ENCODE results near the gene COL8A2. TPM values are rescaled to one million over a fixed set of nuclear protein-coding genes. Genes with fewer than 3 reads are reported as not detected.

The COL8A2 gene
- total RNA-seq, 1 donor from 2014 or later: 1.2 TPM

DNA sequence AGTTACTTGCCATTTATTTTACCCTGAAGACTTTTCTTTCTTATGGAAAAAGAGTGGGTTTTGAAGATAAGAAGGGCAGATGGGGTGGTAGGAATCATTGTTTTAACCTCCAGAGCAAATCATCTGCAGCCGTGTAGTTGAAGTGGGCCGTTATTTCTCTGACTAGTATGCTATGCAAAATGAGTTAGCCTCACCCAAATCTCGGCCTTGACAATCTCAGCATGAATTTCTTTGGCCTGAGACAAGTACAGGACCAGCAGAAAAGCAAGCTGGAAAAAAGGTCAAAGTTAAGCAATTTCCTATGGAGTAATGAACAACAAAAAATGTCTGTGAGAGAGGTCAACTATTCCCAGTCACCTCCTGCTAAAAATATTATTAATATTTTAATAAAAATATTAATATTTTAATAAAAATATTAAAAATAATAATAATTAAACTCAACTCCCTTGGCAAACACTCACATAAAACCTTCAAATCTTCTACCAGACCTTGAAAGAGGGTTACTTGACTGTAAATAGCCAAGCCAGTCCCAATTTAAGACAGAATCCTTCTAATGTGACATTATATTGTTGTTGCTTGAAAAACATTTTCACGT lies 47.9 kb downstream of the COL8A2 start:
- Histone ChIP-seq H3K4me3 (no peak overlapping the region), H3K4me1 (no peaks in the 10 kb centered on the region), H3K36me3 (no peaks in the 10 kb centered on the region), H3K27ac (replicated peaks) (no peak overlapping the region), H3K27me3 (ENCODE audit: low read depth) (no peaks in the 10 kb centered on the region), H3K9me3 (replicated peaks) (no peaks in the 10 kb centered on the region)
- DNase-seq: no peak
- TF ChIP-seq, protein P1, sequence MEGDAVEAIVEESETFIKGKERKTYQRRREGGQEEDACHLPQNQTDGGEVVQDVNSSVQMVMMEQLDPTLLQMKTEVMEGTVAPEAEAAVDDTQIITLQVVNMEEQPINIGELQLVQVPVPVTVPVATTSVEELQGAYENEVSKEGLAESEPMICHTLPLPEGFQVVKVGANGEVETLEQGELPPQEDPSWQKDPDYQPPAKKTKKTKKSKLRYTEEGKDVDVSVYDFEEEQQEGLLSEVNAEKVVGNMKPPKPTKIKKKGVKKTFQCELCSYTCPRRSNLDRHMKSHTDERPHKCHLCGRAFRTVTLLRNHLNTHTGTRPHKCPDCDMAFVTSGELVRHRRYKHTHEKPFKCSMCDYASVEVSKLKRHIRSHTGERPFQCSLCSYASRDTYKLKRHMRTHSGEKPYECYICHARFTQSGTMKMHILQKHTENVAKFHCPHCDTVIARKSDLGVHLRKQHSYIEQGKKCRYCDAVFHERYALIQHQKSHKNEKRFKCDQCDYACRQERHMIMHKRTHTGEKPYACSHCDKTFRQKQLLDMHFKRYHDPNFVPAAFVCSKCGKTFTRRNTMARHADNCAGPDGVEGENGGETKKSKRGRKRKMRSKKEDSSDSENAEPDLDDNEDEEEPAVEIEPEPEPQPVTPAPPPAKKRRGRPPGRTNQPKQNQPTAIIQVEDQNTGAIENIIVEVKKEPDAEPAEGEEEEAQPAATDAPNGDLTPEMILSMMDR (IDR thresholded peaks at IDR 0.05; ENCODE audit: borderline replicate concordance): no peak
- intact Hi-C loops (cut with micrococcal nuclease): no loop called here

DNA sequence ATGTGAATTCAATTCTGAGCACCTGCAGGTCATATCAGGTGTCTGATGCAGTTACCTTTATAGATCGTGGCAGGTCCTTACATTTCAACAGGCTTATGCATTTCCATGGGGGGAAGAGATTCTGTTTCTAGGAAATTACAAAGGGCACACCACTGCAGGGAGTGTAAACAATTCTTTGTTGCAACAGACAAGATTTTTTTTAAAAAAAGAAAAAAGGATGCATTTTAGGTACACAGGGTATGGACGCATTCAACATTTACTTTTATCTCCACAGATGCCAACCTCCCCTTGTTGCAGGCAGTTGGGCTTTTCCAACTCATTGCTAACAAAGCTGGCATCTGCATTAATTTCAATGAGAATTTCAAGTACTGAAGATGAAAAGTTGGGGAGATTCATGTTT lies 54.7 kb downstream of the COL8A2 start:
- intact Hi-C loops (cut with micrococcal nuclease): no loop called here

DNA sequence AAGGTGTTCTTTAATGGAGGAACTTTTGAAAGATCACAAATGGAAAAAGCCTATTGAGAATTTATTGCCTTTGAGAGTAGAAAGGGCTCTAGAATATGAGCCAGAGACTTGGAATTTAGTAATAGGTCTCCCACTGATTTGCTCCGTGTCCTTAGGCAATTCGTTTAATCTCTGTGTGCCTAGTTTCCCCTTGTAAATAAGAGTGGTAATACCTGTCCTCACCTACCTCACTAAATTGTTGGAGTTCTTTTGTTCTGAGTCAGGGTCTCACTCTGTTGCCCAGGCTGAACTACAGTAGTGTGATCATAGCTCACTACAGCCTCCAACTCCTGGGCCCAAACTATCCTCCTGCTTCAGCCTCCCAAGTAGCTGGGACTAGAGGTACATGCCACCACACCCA lies 56.2 kb downstream of the COL8A2 start:
- no peaks in the 10 kb centered on the region for H3K27me3 ChIP-seq (ENCODE audit: low read depth)
- no peaks in the 10 kb centered on the region for H3K36me3 ChIP-seq
- no peak overlapping the region for H3K4me3 ChIP-seq
- DNase-seq: no peak
- intact Hi-C loops (cut with micrococcal nuclease): no loop called here
- H3K9me3 ChIP-seq (replicated peaks): no peaks in the 10 kb centered on the region
- H3K4me1 ChIP-seq: no peaks in the 10 kb centered on the region
- H3K27ac ChIP-seq (replicated peaks): no peak overlapping the region
- TF ChIP-seq, protein P1 (IDR thresholded peaks at IDR 0.05; ENCODE audit: borderline replicate concordance): no peak

More for the DNA sequence above, 54.7 kb downstream of the COL8A2 start:
- Histone ChIP-seq H3K9me3 (replicated peaks) (no peaks in the 10 kb centered on the region), H3K4me3 (no peak overlapping the region), H3K4me1 (no peaks in the 10 kb centered on the region), H3K27ac (replicated peaks) (no peak overlapping the region), H3K27me3 (ENCODE audit: low read depth) (no peaks in the 10 kb centered on the region), H3K36me3 (no peaks in the 10 kb centered on the region)
- TF ChIP-seq, protein P1 (IDR thresholded peaks at IDR 0.05; ENCODE audit: borderline replicate concordance): no peak
- DNase-seq: no peak

DNA sequence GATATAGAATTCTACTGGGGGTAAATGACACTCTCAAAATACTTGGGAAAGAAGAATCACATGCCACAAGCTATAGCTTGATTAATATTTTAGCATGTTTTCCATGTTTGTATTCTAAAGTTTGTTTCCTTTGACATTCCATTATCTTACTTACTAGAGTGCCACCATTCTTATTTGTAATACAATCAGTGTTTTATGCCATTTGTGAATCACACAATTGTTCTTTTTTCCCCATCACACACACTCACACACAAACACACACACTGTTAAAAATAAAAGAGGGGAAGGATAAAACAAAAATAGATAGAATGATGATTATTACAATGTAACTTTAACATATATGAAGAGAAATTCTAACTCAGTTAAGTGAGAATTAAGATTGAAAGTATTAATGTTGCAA lies 57.2 kb downstream of the COL8A2 start:
- Histone ChIP-seq H3K4me1 (no peaks in the 10 kb centered on the region), H3K9me3 (replicated peaks) (no peaks in the 10 kb centered on the region), H3K27ac (replicated peaks) (no peak overlapping the region), H3K4me3 (no peak overlapping the region), H3K36me3 (no peaks in the 10 kb centered on the region), H3K27me3 (ENCODE audit: low read depth) (no peaks in the 10 kb centered on the region)
- no peak for DNase-seq
- intact Hi-C loops (cut with micrococcal nuclease): no loop called here
- TF ChIP-seq, protein P1 (IDR thresholded peaks at IDR 0.05; ENCODE audit: borderline replicate concordance): no peak

DNA sequence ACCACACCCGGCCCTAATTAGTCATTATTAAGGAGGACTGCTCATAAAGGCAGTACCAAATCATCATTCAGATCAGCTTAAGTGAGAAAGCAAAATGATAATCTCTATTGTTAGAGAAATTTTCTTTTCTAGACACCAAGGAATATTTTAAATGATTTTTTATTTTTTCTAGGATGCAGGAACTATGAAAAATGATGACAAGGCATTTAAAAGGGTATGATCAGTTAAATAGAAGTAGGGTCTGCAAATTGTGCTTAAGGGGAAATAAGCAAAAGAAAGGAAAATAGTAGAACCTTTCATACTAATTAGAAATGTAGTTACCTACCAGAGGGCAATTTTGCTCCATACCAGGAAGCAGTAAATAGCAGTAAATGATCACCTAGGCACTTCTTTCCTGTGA lies 62.7 kb downstream of the COL8A2 start:
- peaks cover 8% of the 10 kb centered on the region for H3K36me3 ChIP-seq
- TF ChIP-seq, protein P1 (IDR thresholded peaks at IDR 0.05; ENCODE audit: borderline replicate concordance): no peak
- no peak for DNase-seq
- H3K4me1 ChIP-seq: no peaks in the 10 kb centered on the region
- no peak overlapping the region for H3K4me3 ChIP-seq
- H3K9me3 ChIP-seq (replicated peaks): no peaks in the 10 kb centered on the region
- no peaks in the 10 kb centered on the region for H3K27me3 ChIP-seq (ENCODE audit: low read depth)
- H3K27ac ChIP-seq (replicated peaks): no peak overlapping the region
- intact Hi-C loops (cut with micrococcal nuclease): no loop called here

Data from left ventricle myocardium inferior (tissue), 1 donor.